Motor neuron (in vitro differentiated cells): ENCODE data around the gene SLC7A9. TPM values are rescaled to one million over a fixed set of nuclear protein-coding genes. Genes with fewer than 3 reads are reported as not detected.
"Not testable (repeated sequence)": the region's sequence is repeated elsewhere in the genome, so short reads cannot be mapped to it uniquely, and the experiment has no call there.

ENCODE experiments used
- ATAC-seq, 8 experiments: fragments of 200-7000 bp; cut with Tn5 transposase; replicated peaks in 6 of 8; 2 replicates each; pipeline ENCODE4 v1.8.0; 2021; ENCODE audit warnings: mild to moderate bottlenecking in 8 of 8, moderate library complexity in 8 of 8
- H3K27ac ChIP-seq, 2 donors: fragments of 250-450 bp; sonication (Bioruptor Pico); 2 replicates each; pipeline ENCODE4 v1.9.0; 2021; ENCODE audit warnings: antibody characterized with exemption in 2 of 2, mild to moderate bottlenecking in 2 of 2, moderate library complexity in 1 of 2
- H3K4me1 ChIP-seq, 2 donors: fragments of 250-450 bp; sonication (Bioruptor Pico); replicated peaks in 1 of 2; 2 replicates each; pipeline ENCODE4 v1.6.1; 2021; ENCODE audit warnings: antibody characterized with exemption in 2 of 2, mild to moderate bottlenecking in 2 of 2, moderate library complexity in 1 of 2
- H3K4me3 ChIP-seq, 5 donors: fragments of 250-450 bp; sonication (Bioruptor Pico); 2 replicates each; pipeline ENCODE4 v1.9.0; 2021; ENCODE audit warnings: antibody characterized with exemption in 5 of 5, mild to moderate bottlenecking in 5 of 5, moderate library complexity in 4 of 5
- WGBS, 10 experiments: fragments of 450-650 bp; shearing (Covaris generic); methylation state at CpG; one replicate each; pipeline ENCODE4 v1.0.0; 2022; 5-methylcytosine and 5-hydroxymethylcytosine counted together
- in situ Hi-C, 9 experiments: fragments of 400-800 bp; cut with MboI; loops; one replicate each; pipeline ENCODE4 v1.15.0; 2021; ENCODE audit warnings: low sequenced_read_pairs in 9 of 9, low pct_unique_long_range_greater_than_20kb in 2 of 9; ENCODE audit not compliant: unreplicated experiment in 9 of 9
- total RNA-seq, 8 experiments: library from RNA; unstranded; fragments of 300-600 nt; gene quantifications; 2 replicates each; pipeline versions ENCODE4 v1.2.3 to v1.2.4, GENCODE V29; 2022

SLC7A9 gene
- total RNA-seq, 8 experiments from 2014 or later, result 0.21 to 0.78 (median 0.46) TPM; not detected in 1

- H3K4me1 ChIP-seq, H3K4me3 ChIP-seq, in situ Hi-C loops, H3K27ac ChIP-seq, ATAC-seq: not testable (repeated sequence)
- 57 to 100% (median 91%) methylated on average over 1 to 6 of the region's 7 CpGs; no CpG with 5 or more reads in 2 of the 10 experiments for WGBS, 10 experiments
These were observed 12.7 kb downstream of the SLC7A9 start for GRCh38 chr19:32856818-32857217.

- in situ Hi-C loops, result no loop called here
- ATAC-seq, result no peak
- no peaks in the 10 kb centered on the region for H3K4me1 ChIP-seq
- H3K4me3 ChIP-seq, result no peak overlapping the region
- WGBS, 10 experiments, result 70 to 100% (median 90%) methylated on average over 1 to 4 of the region's 6 CpGs; no CpG with 5 or more reads in 3 of the 10 experiments
- H3K27ac ChIP-seq, result no peak overlapping the region
These were observed 17.4 kb downstream of the SLC7A9 start for GRCh38 chr19:32852216-32852615.

GRCh38 chr19:32848035-32848434 is 21.5 kb downstream of the SLC7A9 start:
- H3K4me3 ChIP-seq, H3K4me1 ChIP-seq, H3K27ac ChIP-seq, in situ Hi-C loops, ATAC-seq: not testable (repeated sequence)
- WGBS, 10 experiments, result no CpG with 5 or more reads among the region's 2 CpGs

DNA sequence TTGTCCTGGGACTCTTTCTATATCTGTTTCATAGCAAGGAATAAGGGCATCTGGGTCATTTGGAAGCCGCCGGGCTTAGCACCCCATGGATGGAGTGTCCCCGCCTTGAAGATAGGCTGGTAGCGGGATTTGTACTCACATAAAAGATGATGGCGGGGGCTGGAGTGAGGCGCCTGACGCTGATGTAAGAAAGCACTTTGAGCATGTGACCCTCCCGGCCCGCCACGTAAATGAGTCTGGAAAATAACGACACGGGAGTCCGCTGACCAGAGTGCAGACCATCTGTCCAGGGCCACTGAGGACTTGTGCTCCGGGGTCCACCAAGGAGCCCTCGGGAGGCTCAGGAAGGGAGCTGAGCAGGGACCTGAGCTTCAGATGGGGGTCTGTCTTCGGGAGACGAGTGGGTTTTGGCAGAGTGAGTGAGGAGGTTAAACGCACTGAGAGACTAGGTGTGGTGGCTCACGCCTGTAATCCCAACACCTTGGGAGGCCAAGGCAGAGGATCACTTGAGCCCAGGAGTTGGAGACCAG is 25.8 kb downstream of the SLC7A9 start:
- ATAC-seq, result no peak
- in situ Hi-C loops, result no loop called here

GRCh38 chr19:32842061-32842460 is 27.5 kb downstream of the SLC7A9 start:
- WGBS, 10 experiments, result 0 to 79% (median 48%) methylated on average over 1 to 8 of the region's 8 CpGs
- no peak for ATAC-seq
- no peaks in the 10 kb centered on the region for H3K4me1 ChIP-seq
- in situ Hi-C loops, result no loop called here
- H3K27ac ChIP-seq, result no peak overlapping the region
- H3K4me3 ChIP-seq, result no peak overlapping the region

More for the DNA sequence above, 25.8 kb downstream of the SLC7A9 start:
- no peak overlapping the region for H3K27ac ChIP-seq
- 61 to 100% (median 87%) methylated on average over 2 to 9 of the region's 19 CpGs; no CpG with 5 or more reads in 2 of the 10 experiments for WGBS, 10 experiments
- H3K4me3 ChIP-seq, result no peak overlapping the region
- no peaks in the 10 kb centered on the region for H3K4me1 ChIP-seq

- WGBS, 10 experiments, result 48 to 92% (median 80%) methylated on average over 2 to 7 of the region's 7 CpGs
- Histone ChIP-seq H3K4me3 (no peak overlapping the region), H3K4me1 (no peaks in the 10 kb centered on the region), H3K27ac (no peak overlapping the region)
- in situ Hi-C loops, result no loop called here
- no peak for ATAC-seq
These were observed 32.0 kb downstream of the SLC7A9 start for GRCh38 chr19:32837531-32837930.

GRCh38 chr19:32833388-32833787 is 36.2 kb downstream of the SLC7A9 start:
- H3K4me3 ChIP-seq, ATAC-seq, in situ Hi-C loops, H3K4me1 ChIP-seq, H3K27ac ChIP-seq: not testable (repeated sequence)
- WGBS, 10 experiments, result 60 to 100% (median 93%) methylated on average over 1 to 7 of the region's 7 CpGs

- WGBS, 10 experiments, result 80 to 100% (median 86%) methylated on average over 1 to 3 of the region's 7 CpGs; no CpG with 5 or more reads in 5 of the 10 experiments
- H3K4me1 ChIP-seq, H3K4me3 ChIP-seq, ATAC-seq, in situ Hi-C loops, H3K27ac ChIP-seq: not testable (repeated sequence)
These were observed 36.7 kb downstream of the SLC7A9 start for GRCh38 chr19:32832825-32833224.

DNA sequence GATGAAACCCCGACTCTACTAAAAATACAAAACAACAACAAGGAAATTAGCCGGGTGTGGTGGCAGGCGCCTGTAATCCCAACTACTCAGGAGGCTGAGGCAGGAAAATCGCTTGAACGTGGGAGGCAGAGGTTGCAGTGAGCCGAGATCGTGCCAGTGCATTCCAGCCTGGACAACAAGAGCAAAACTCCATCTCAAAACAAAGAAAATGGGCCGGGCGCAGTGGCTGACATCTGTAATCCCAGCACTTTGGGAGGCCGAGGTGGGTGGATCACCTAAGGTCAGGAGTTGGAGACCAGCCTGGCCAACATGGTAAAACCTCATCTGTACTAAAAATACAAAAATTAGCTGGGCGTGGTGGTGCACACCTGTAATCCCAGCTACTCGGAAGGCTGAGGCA is 37.5 kb downstream of the SLC7A9 start:
- in situ Hi-C loops, result not testable (repeated sequence)
- WGBS, 10 experiments, result 29 to 100% (median 80%) methylated on average over 2 to 8 of the region's 12 CpGs; no CpG with 5 or more reads in 5 of the 10 experiments

GRCh38 chr19:32831611-32832010 is 38.0 kb downstream of the SLC7A9 start:
- WGBS, 10 experiments, result 60 to 100% (median 95%) methylated on average over 1 to 3 of the region's 5 CpGs; no CpG with 5 or more reads in 2 of the 10 experiments
- Histone ChIP-seq H3K27ac (no peak overlapping the region), H3K4me1 (no peaks in the 10 kb centered on the region), H3K4me3 (no peak overlapping the region)
- in situ Hi-C loops, result no loop called here
- no peak for ATAC-seq

More for the DNA sequence above, 37.5 kb downstream of the SLC7A9 start:
- H3K4me3 ChIP-seq, ATAC-seq, H3K4me1 ChIP-seq, H3K27ac ChIP-seq: not testable (repeated sequence)

DNA sequence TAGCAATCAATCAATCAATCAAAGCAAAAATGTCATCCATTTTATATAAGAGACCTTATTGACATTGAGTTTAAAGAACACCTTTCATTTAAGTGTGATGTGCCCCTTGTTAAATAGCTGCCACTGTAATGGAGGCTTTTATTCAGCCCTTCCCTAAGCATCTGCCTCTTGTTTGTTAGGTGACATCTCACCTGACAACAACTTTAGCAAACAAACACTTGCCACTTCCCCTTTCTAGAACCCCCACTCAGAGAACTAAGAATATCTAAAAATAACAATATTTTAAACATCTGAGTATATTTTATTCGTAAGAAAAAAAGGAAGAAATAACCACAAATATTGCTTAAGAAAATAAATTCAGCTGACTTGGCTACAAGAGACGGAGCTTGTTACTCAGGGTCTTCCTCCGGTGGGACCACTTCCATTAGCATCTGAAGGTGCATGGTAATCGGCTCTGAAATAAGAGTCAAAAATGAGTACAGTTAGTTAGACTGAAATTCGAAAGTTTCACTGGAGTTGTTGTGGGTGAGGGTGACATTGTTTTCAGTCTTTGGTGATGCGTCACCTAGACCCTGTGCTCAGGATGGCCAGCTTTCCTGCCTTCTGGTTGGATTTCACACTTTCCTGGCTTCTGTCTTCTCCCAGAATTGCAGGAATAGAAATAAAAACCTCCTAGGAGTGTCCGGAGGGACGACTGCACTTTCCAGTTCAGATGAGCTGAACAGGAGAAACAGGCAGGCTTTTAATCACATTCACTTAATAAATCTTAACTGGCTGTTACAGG is 39.1 kb downstream of the SLC7A9 start:
- peaks cover under 1 to 2% of the 10 kb centered on the region in 2 donors for H3K4me1 ChIP-seq
- in situ Hi-C loops, result no loop called here
- ATAC-seq, result peak in 1 of 8 experiments; percentile 38
- no peak overlapping the region for H3K27ac ChIP-seq
- H3K4me3 ChIP-seq, result no peak overlapping the region
- WGBS, 10 experiments, result 50 to 100% (median 82%) methylated on average over 1 to 7 of the region's 8 CpGs

- no peak for ATAC-seq
- Histone ChIP-seq H3K4me1 (peaks cover 11 to 12% of the 10 kb centered on the region in 2 donors), H3K4me3 (no peak overlapping the region), H3K27ac (no peak overlapping the region)
- in situ Hi-C loops, result no loop called here
- 54 to 96% (median 90%) methylated on average over 2 to 8 of the region's 10 CpGs; no CpG with 5 or more reads in 2 of the 10 experiments for WGBS, 10 experiments
These were observed 40.1 kb downstream of the SLC7A9 start for GRCh38 chr19:32829345-32829896.

DNA sequence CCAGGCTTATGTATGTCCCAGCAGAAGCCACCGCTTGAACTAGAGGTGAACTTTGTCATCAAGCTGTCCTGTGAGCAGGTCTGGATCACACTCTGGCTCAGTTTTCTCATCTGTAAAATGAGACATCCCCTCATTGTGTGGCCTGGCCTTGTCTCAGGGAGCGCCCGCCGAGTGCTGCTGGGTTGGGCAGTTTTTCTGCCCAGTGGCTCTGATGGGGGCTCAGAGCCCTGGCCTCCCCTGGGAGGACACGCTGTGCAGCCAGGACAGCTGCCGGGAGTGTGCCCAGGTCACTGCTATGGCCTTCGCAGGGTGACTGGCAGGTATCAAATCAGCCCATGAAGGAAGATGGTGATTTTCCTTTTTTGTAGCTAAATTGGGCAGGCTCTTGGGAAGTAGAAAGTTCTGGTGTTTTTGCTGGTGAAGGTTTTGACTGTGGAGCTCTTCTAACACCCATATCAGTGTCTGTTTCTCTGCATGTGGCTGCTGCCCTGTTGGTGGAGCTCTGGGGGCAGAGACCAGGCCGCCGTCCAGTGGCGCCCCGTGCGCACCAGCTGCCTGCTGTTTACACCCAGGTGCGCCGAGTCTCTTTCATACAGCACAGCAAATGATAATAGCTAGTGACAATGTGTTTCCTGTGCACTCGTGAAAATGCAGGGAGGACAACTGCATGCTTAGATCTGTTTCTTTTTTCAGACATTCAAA is 40.8 kb downstream of the SLC7A9 start:
- peaks cover 14 to 19% of the 10 kb centered on the region in 2 donors for H3K4me1 ChIP-seq
- WGBS, 10 experiments, result 54 to 100% (median 90%) methylated on average over 1 to 11 of the region's 15 CpGs; no CpG with 5 or more reads in 1 of the 10 experiments

More for the DNA sequence above, 40.8 kb downstream of the SLC7A9 start:
- in situ Hi-C loops, result no loop called here
- H3K4me3 ChIP-seq, result no peak overlapping the region
- no peak for ATAC-seq
- no peak overlapping the region for H3K27ac ChIP-seq
